Naive thymus-derived CD4-positive, alpha-beta T cell (primary cell): ENCODE measurements around the gene AMMECR1L. TPM values are rescaled to one million over a fixed set of nuclear protein-coding genes. Genes with fewer than 3 reads are reported as not detected.
"Not testable (repeated sequence)": the region's sequence is repeated elsewhere in the genome, so short reads cannot be mapped to it uniquely, and the experiment has no call there.

Experiments used
- ATAC-seq: fragments of 150-1000 bp; cut with Tn5 transposase; 2 replicates; pipeline ENCODE4 v1.10.0; 2021; ENCODE audit warnings: mild to moderate bottlenecking, moderate library complexity
- CTCF ChIA-PET: fragments of 350-600 bp; sonication (Branson Sonifier 250); formaldehyde crosslinking; loops from one replicate; lab custom pipeline; 2021; ENCODE audit warnings: antibody characterized with exemption; lab: Charles Lee
- POLR2A ChIA-PET: fragments of 350-600 bp; sonication (Branson Sonifier 250); formaldehyde crosslinking; loops from one replicate; lab custom pipeline; 2021; ENCODE audit warnings: antibody characterized with exemption, inconsistent platforms; lab: Charles Lee
- DNase-seq, 9 donors: peaks; one replicate each; pipeline versions ENCODE4 v3.0.0 to v3.0.0-alpha.2; 2020 to 2022; ENCODE audit warnings: mixed read lengths in 1 of 9
- H3K27ac ChIP-seq: one replicate; pipeline ENCODE4 v1.7.0; 2013; ENCODE audit warnings: mild to moderate bottlenecking, low read depth, low read length, moderate library complexity
- H3K27me3 ChIP-seq, 2 donors: one replicate each; pipeline ENCODE4 v1.7.0; 2013; ENCODE audit warnings: low read length in 2 of 2, mild to moderate bottlenecking in 2 of 2, moderate library complexity in 2 of 2; ENCODE audit not compliant: control insufficient read depth in 2 of 2, insufficient read depth in 2 of 2
- H3K36me3 ChIP-seq, 3 experiments: 1 replicate in 2 of 3; 2 replicates in 1 of 3; pipeline ENCODE4 v1.7.0; 2013; ENCODE audit warnings: low read length in 3 of 3, mild to moderate bottlenecking in 3 of 3, moderate library complexity in 1 of 3; ENCODE audit not compliant: insufficient read depth in 3 of 3, control insufficient read depth in 2 of 3
- H3K4me1 ChIP-seq, 2 donors: one replicate each; pipeline ENCODE4 v1.7.0; 2013; ENCODE audit warnings: low read length in 2 of 2, mild to moderate bottlenecking in 2 of 2, moderate library complexity in 1 of 2; ENCODE audit not compliant: control insufficient read depth in 2 of 2, insufficient read depth in 2 of 2
- H3K4me3 ChIP-seq: 2 replicates; pipeline ENCODE4 v1.7.0; 2013; ENCODE audit warnings: mild to moderate bottlenecking, low read length
- H3K9me3 ChIP-seq, 3 experiments: 1 replicate in 2 of 3; 2 replicates in 1 of 3; pipeline ENCODE4 v1.7.0; 2013; ENCODE audit warnings: low read length in 3 of 3; ENCODE audit not compliant: control insufficient read depth in 2 of 3
- H3K27ac Mint-ChIP-seq, 9 donors: one replicate each; pipeline ENCODE4 v1.8.0; 2020 to 2022; ENCODE audit warnings: mixed read lengths in 9 of 9, mild to moderate bottlenecking in 8 of 9, moderate library complexity in 5 of 9, inconsistent platforms in 2 of 9
- H3K27me3 Mint-ChIP-seq, 5 donors: one replicate each; pipeline ENCODE4 v1.8.0; 2021 to 2022; ENCODE audit warnings: mixed read lengths in 5 of 5, mild to moderate bottlenecking in 1 of 5
- H3K36me3 Mint-ChIP-seq, 5 donors: one replicate each; pipeline ENCODE4 v1.8.0; 2020 to 2022; ENCODE audit warnings: mixed read lengths in 5 of 5, mild to moderate bottlenecking in 3 of 5, inconsistent platforms in 1 of 5
- H3K4me1 Mint-ChIP-seq, 7 donors: one replicate each; pipeline ENCODE4 v1.8.0; 2020 to 2022; ENCODE audit warnings: mixed read lengths in 7 of 7, mild to moderate bottlenecking in 3 of 7, inconsistent platforms in 1 of 7
- H3K4me3 Mint-ChIP-seq, 10 donors: one replicate each; pipeline ENCODE4 v1.8.0; 2020 to 2022; ENCODE audit warnings: mild to moderate bottlenecking in 10 of 10, mixed read lengths in 10 of 10, moderate library complexity in 6 of 10, inconsistent platforms in 2 of 10
- H3K9me3 Mint-ChIP-seq, 11 donors: one replicate each; pipeline ENCODE4 v1.8.0; 2020 to 2022; ENCODE audit warnings: mixed read lengths in 11 of 11, mild to moderate bottlenecking in 4 of 11, inconsistent platforms in 1 of 11, moderate library complexity in 1 of 11
- intact Hi-C, 2 donors: fragments of 100-400 bp; cut with micrococcal nuclease; formaldehyde crosslinking; loops; one replicate each; pipeline ENCODE4 v1.15.1; 2023
- polyA plus RNA-seq, 2 donors: library from polyadenylated mRNA; unstranded; fragments of 300-500 nt; fragmentation: Illumina TruSeq; gene quantifications; one replicate each; pipeline ENCODE4 v1.2.3, GENCODE V29; 2021
- total RNA-seq, 6 experiments: library from RNA in 5 of 6; stranded (reverse) in 5 of 6; gene quantifications; 1 replicate in 5 of 6; 2 replicates in 1 of 6; pipeline ENCODE4 v1.2.3 and lab custom pipeline; 2021 to 2026

The AMMECR1L gene
- 10 to 100 TPM; 10.5 to 17.2 (median 15.1) TPM for total RNA-seq
- polyA plus RNA-seq, result 10 to 100 TPM in 1 of 2 donors, 1 to 10 TPM in 1; 4.4 to 10.4 TPM
- total RNA-seq (lab: John Stamatoyannopoulos, UW), result 60.3 reads per million, percentile 75 among the genes with 10 or more reads in this experiment

DNA sequence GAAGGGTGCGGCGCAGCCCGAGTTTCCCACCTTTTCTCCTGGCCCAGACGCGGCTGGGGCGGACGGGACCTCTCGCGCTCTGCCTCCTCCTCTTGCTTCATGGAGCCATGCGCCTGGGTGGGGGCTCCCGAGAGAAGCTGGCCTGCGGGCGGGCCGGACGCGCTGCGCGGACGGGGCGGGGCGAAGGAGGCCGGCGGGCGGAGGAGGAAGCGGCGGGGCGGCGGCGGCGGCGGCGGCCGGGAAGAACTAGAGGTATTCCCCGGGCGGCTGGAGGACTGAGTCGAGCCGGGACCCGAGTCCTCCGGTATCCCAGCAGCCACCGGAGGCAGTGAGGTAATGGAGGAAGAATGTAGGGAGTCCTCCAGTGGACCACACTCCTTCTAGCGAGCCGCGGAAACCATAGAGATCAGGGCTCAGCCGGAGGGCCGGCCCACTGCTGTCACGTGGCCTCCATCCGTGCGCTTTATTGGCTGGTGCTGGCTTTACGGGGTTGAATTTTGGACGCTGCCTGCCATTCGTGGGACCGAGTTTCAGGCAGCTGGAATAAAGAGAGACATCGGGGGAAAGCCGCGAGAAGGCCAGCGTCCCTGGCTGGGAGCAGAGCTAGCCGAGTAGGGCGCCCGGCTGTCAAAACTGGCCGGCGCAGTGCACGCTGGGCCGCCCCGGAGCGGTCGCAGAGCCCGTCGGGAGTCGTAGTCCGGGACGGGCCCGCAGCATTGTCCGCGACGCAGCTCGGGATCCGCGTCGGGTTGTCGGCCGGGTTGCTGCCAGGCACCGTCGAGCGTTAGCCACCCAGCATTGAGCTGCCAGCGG, at the start of gene AMMECR1L:
AMMECR1L (minus strand) TSS at position 177 of the 813 bp plus-strand sequence. CDS start 11,722 bp downstream, outside the sequence.
- Mint-ChIP-seq H3K27ac (peak within 1 kb of the TSS; percentile 79 to 94 (median 89)), H3K4me3 (peak within 1 kb of the TSS; percentile 82 to 100 (median 92)), H3K4me1 (peaks cover 38 to 66% (median 59%) of the 10 kb centered on the region in 7 donors), H3K36me3 (peaks cover 0 to 10% (median 0%) of the 10 kb centered on the region in 5 donors)
- H3K9me3 ChIP-seq, H3K9me3 Mint-ChIP-seq, H3K27me3 Mint-ChIP-seq, CTCF ChIA-PET, H3K36me3 ChIP-seq, H3K27me3 ChIP-seq: not testable (repeated sequence)
- peak within 1 kb of the TSS; percentile 64 for H3K4me3 ChIP-seq
- peak within 1 kb of the TSS; percentile 84 for H3K27ac ChIP-seq
- intact Hi-C loops, result loop anchor here (2.0 to 10.0 kb wide), 6 partner anchors 27 to 361 kb away; partner anchors contain the start of genes IWS1 (in 2 of the 2), UGGT1 (in 2 of the 2), POLR2D (in 1 of the 2) and SFT2D3 (in 1 of the 2)
- peak; percentile 94 for ATAC-seq
- DNase-seq, result peak; percentile 59 to 86 (median 80)
- POLR2A ChIA-PET, result interaction anchor here (0.6 to 0.9 kb wide), 2 partner anchors 27 to 77 kb away, joined by 3 read pairs; no protein-coding TSS in a partner anchor
- H3K4me1 ChIP-seq, result peaks cover 15 to 24% of the 10 kb centered on the region in 2 donors

DNA sequence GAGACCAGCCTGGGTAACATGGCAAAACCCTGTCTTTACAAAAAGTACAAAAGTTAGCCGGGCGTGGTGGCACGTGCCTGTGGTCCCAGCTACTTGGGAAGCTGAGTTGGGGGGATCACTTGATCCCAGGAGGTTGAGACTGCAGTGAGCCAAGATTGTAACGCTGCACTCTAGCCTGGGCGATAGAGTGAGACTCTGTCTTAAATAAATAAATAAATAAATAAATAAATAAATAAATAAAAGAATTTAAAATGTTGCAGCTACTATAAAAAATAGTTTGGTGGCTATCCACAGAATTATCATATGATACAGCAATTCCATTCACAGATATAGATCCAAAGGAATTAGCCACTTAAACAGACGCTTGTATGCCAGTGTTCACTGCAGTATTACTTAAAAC, 49.6 kb upstream of the AMMECR1L start:
- Mint-ChIP-seq H3K4me1 (no peaks in the 10 kb centered on the region), H3K36me3 (peaks cover 0 to 1% (median 0%) of the 10 kb centered on the region in 5 donors), H3K4me3 (no peak overlapping the region), H3K27ac (no peak overlapping the region), H3K9me3 (no peaks in the 10 kb centered on the region), H3K27me3 (peaks cover 0 to 15% (median 0%) of the 10 kb centered on the region in 5 donors)
- Histone ChIP-seq H3K4me3 (no peak overlapping the region), H3K27me3 (no peaks in the 10 kb centered on the region), H3K27ac (no peak overlapping the region), H3K4me1 (no peaks in the 10 kb centered on the region), H3K36me3 (no peaks in the 10 kb centered on the region), H3K9me3 (no peaks in the 10 kb centered on the region)
- intact Hi-C loops, result no loop called here
- DNase-seq, result no peak
- ATAC-seq, result no peak
- CTCF ChIA-PET, result no interaction called here
- POLR2A ChIA-PET, result no interaction called here

- intact Hi-C loops, result no loop called here
- H3K4me1 Mint-ChIP-seq, result no peaks in the 10 kb centered on the region
Observed at GRCh38 chr2:127932199-127932876, 46.6 kb upstream of the AMMECR1L start.

DNA sequence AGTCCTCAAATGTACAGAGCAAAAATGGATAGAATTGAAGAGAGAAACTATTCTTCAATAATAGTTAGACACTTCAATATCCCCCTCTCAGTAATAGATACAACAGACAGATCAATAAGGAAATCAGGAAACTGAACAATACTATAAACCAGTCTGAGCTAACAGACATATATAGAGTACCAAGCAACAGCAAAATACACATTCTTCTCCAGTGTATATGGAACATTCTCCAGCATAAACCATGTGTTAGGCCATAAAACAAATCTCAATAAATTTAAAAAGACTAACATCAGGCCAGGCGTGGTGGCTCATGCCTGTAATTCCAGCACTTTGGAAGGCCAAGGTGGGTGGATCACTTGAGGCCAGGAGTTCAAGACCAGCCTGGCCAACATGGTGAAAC, 43.7 kb upstream of the AMMECR1L start:
- Histone ChIP-seq H3K4me3 (no peak overlapping the region), H3K4me1 (no peaks in the 10 kb centered on the region), H3K9me3 (no peaks in the 10 kb centered on the region), H3K27me3 (no peaks in the 10 kb centered on the region), H3K36me3 (no peaks in the 10 kb centered on the region), H3K27ac (no peak overlapping the region)
- Mint-ChIP-seq H3K36me3 (no peaks in the 10 kb centered on the region), H3K27ac (no peak overlapping the region), H3K4me3 (no peak overlapping the region), H3K4me1 (no peaks in the 10 kb centered on the region), H3K9me3 (peaks cover 0 to 1% (median 0%) of the 10 kb centered on the region in 11 donors), H3K27me3 (peaks cover 0 to 14% (median 0%) of the 10 kb centered on the region in 5 donors)
- CTCF ChIA-PET, result no interaction called here
- ATAC-seq, result no peak
- DNase-seq, result no peak
- intact Hi-C loops, result no loop called here
- POLR2A ChIA-PET, result no interaction called here

More at GRCh38 chr2:127932199-127932876, 46.6 kb upstream of the AMMECR1L start:
- no peak overlapping the region for H3K27ac Mint-ChIP-seq
- ATAC-seq (no peak), DNase-seq (no peak)
- no peak overlapping the region for H3K4me3 Mint-ChIP-seq
- H3K9me3 Mint-ChIP-seq, result no peaks in the 10 kb centered on the region
- no peaks in the 10 kb centered on the region for H3K36me3 ChIP-seq
- no peaks in the 10 kb centered on the region for H3K36me3 Mint-ChIP-seq
- no peaks in the 10 kb centered on the region for H3K9me3 ChIP-seq
- no peak overlapping the region for H3K27ac ChIP-seq
- H3K27me3 ChIP-seq, result no peaks in the 10 kb centered on the region
- no peak overlapping the region for H3K4me3 ChIP-seq
- H3K27me3 Mint-ChIP-seq, result peaks cover 0 to 17% (median 0%) of the 10 kb centered on the region in 5 donors
- H3K4me1 ChIP-seq, result no peaks in the 10 kb centered on the region
- POLR2A ChIA-PET, result no interaction called here
- CTCF ChIA-PET, result no interaction called here

GRCh38 chr2:127927384-127927783, 41.6 kb upstream of the AMMECR1L start:
- Histone ChIP-seq H3K9me3 (no peaks in the 10 kb centered on the region), H3K36me3 (no peaks in the 10 kb centered on the region), H3K27ac (no peak overlapping the region), H3K27me3 (no peaks in the 10 kb centered on the region), H3K4me1 (no peaks in the 10 kb centered on the region), H3K4me3 (no peak overlapping the region)
- Mint-ChIP-seq H3K36me3 (no peaks in the 10 kb centered on the region), H3K9me3 (peaks cover 0 to 1% (median 0%) of the 10 kb centered on the region in 11 donors), H3K4me3 (no peak overlapping the region), H3K4me1 (no peaks in the 10 kb centered on the region), H3K27me3 (peaks cover 0 to 8% (median 0%) of the 10 kb centered on the region in 5 donors), H3K27ac (no peak overlapping the region)
- ATAC-seq (no peak), DNase-seq (no peak)
- ChIA-PET POLR2A (no interaction called here), CTCF (no interaction called here)
- intact Hi-C loops, result no loop called here

- Mint-ChIP-seq H3K4me1 (no peaks in the 10 kb centered on the region), H3K9me3 (no peaks in the 10 kb centered on the region), H3K36me3 (no peaks in the 10 kb centered on the region), H3K27me3 (peaks cover 0 to 7% (median 0%) of the 10 kb centered on the region in 5 donors), H3K27ac (no peak overlapping the region), H3K4me3 (no peak overlapping the region)
- no peak overlapping the region for H3K27ac ChIP-seq
- H3K36me3 ChIP-seq, result no peaks in the 10 kb centered on the region
- no peaks in the 10 kb centered on the region for H3K4me1 ChIP-seq
- intact Hi-C loops, result no loop called here
- no peak overlapping the region for H3K4me3 ChIP-seq
- ChIA-PET CTCF (no interaction called here), POLR2A (no interaction called here)
- DNase-seq (no peak), ATAC-seq (no peak)
- no peaks in the 10 kb centered on the region for H3K9me3 ChIP-seq
- no peaks in the 10 kb centered on the region for H3K27me3 ChIP-seq
Observed at GRCh38 chr2:127917916-127918315, 32.2 kb upstream of the AMMECR1L start.
